ENCODE results near the gene CLASP1. TPM values are rescaled to one million over a fixed set of nuclear protein-coding genes. Genes with fewer than 3 reads are reported as not detected.
"Not testable (repeated sequence)": the region's sequence is repeated elsewhere in the genome, so short reads cannot be mapped to it uniquely, and the experiment has no call there.

Gene CLASP1
- total and polyA plus RNA-seq, 12 donors, result 10.1 to 90.6 (median 71.7) TPM

GRCh38 chr2:121333834-121334558 lies 315.3 kb downstream of the CLASP1 start:
- peaks cover 0 to 23% (median 6%) of the 10 kb centered on the region in 9 donors for H3K36me3 ChIP-seq
- H3K27ac ChIP-seq, result no peak overlapping the region
- H3K4me1 ChIP-seq, result peaks cover 0 to 8% (median 0%) of the 10 kb centered on the region in 9 donors
- no peak for TF ChIP-seq CTCF (IDR thresholded peaks at IDR 0.05)
- peaks cover 0 to 3% (median 0%) of the 10 kb centered on the region in 7 donors for H3K27me3 ChIP-seq
- H3K9me3 ChIP-seq, result no peaks in the 10 kb centered on the region
- H3K4me3 ChIP-seq, result no peak overlapping the region
- 73 to 76% methylated on average over 12 of the region's 12 CpGs for WGBS, 2 donors
- DNase-seq (no peak), ATAC-seq (no peak)
- intact Hi-C loops (cut with DNase I), result no loop called here

- Histone ChIP-seq H3K27me3 (peaks cover 0 to 3% (median 0%) of the 10 kb centered on the region in 7 donors), H3K4me3 (no peak overlapping the region), H3K9me3 (no peaks in the 10 kb centered on the region), H3K36me3 (peaks cover 0 to 16% (median 2%) of the 10 kb centered on the region in 9 donors), H3K27ac (no peak overlapping the region), H3K4me1 (peaks cover 0 to 8% (median 0%) of the 10 kb centered on the region in 9 donors)
- TF ChIP-seq CTCF (IDR thresholded peaks at IDR 0.05), result no peak
- ATAC-seq (no peak), DNase-seq (no peak)
- 77 to 82% methylated on average over 17 of the region's 17 CpGs for WGBS, 2 donors
- intact Hi-C loops (cut with DNase I), result no loop called here
These were observed 316.0 kb downstream of the CLASP1 start for GRCh38 chr2:121333231-121333630.

GRCh38 chr2:121331324-121331723 lies 317.9 kb downstream of the CLASP1 start:
- H3K36me3 ChIP-seq; ATAC-seq; H3K4me3 ChIP-seq; H3K27me3 ChIP-seq; DNase-seq; intact Hi-C loops (cut with DNase I); H3K27ac ChIP-seq; H3K4me1 ChIP-seq; H3K9me3 ChIP-seq: not testable (repeated sequence)
- 87 to 89% methylated on average over 8 of the region's 8 CpGs for WGBS, 2 donors

- Histone ChIP-seq H3K27me3 (peaks cover 0 to 3% (median 0%) of the 10 kb centered on the region in 7 donors), H3K4me1 (peaks cover 0 to 6% (median 0%) of the 10 kb centered on the region in 9 donors), H3K27ac (no peak overlapping the region), H3K4me3 (no peak overlapping the region), H3K36me3 (no peaks in the 10 kb centered on the region), H3K9me3 (no peaks in the 10 kb centered on the region)
- intact Hi-C loops (cut with DNase I), result no loop called here
- TF ChIP-seq CTCF (IDR thresholded peaks at IDR 0.05), result no peak
- DNase-seq (no peak), ATAC-seq (no peak)
- 91 to 92% methylated on average over 15 of the region's 15 CpGs for WGBS, 2 donors
These were observed 318.3 kb downstream of the CLASP1 start for GRCh38 chr2:121330921-121331320.

- no peak for ATAC-seq
- Histone ChIP-seq H3K4me1 (no peaks in the 10 kb centered on the region), H3K9me3 (no peaks in the 10 kb centered on the region), H3K27ac (no peak overlapping the region), H3K27me3 (peaks cover 0 to 3% (median 0%) of the 10 kb centered on the region in 7 donors), H3K36me3 (no peaks in the 10 kb centered on the region), H3K4me3 (no peak overlapping the region)
- intact Hi-C loops (cut with DNase I), result loop anchor here in 2 of 10 donors (10.0 kb wide), 1 partner anchor 235 kb away; no protein-coding TSS in a partner anchor
- WGBS, 2 donors, result 88% methylated on average over 6 of the region's 6 CpGs
- DNase-seq, result no peak
- no peak for TF ChIP-seq CTCF (IDR thresholded peaks at IDR 0.05)
These were observed 319.5 kb downstream of the CLASP1 start for GRCh38 chr2:121329786-121330185.
